HuH-7.5 (cell line): ENCODE measurements around the gene ZNF17.

ENCODE experiments used
- DNase-seq: peaks from one replicate; pipeline ENCODE4 v3.0.0; 2011; ENCODE audit warnings: low spot score

ZNF17 gene

GRCh38 chr19:57434386-57435061, 23.6 kb downstream of the ZNF17 start:
- no peak for DNase-seq

DNA sequence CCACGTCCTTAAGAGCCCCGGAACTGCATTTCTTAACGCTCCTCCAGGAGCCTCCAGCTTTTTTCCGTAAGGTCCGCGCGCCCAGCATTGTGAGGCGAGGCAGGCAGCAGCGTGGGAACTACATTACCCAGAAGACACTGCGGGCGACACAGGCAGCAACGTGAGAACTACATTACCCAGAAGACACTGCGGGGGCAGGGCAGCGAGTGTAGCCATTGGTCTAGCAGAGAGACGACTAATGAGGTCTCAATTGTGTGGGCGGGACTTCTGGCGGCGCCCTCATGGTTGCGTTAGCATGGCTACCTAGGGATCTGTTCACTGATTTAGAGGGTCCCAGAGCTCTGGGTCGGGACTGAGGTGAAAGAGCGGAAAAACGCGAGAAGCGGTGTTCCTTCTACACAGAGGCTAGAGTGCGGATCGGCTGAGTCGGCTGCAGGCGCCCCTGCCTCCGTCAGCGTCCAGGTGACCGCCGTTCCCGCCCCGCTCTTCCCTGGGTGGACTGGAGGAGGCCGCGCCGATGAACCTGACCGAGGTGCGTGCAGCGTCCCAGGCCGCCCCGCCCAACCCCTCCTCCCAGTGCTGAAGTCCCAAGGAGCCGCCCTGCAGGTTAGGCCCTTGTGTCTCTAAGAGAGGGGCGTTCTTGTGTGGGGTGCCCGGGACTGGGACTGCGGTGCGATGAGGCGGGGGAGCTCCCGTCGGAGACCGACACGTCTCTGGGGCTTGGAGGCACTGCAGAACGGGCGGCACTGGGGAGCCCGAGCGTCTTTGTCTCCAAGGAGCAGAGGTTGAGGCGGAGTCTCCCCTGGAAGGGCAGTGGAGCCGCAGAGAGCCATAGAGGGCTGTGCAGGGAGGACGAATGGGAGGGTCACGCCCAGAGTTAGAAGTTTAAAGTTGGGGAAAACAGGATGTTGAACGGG, 24.4 kb downstream of the ZNF17 start, which contains the start of gene ZNF749:
Gene ZNF749 (plus strand): TSS at position 264 of the 917 bp plus-strand sequence. CDS start 254 bp downstream, at position 518.
- peak; percentile 89 for DNase-seq

DNA sequence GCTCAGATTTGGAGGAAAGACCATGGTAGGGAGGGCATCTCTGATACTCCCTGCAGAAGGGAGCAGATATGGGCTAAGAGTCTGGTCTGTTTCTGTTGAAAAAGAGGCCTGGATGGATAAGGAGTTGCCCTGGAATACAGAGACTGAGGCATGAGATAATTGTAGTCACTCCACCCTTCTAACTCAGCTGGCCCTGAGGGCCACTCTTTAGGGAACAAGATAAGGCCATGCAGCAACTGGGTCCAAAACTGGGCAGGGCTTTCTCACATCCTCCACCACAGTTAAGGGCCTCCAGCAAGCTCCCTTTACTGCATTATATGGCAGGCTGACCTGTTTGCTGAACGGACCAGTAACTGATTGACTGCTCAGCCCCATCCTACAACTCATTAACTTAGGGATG, 25.5 kb downstream of the ZNF17 start:
- no peak for DNase-seq

- DNase-seq: no peak
Observed at GRCh38 chr19:57437931-57438330, 27.0 kb downstream of the ZNF17 start.

DNA sequence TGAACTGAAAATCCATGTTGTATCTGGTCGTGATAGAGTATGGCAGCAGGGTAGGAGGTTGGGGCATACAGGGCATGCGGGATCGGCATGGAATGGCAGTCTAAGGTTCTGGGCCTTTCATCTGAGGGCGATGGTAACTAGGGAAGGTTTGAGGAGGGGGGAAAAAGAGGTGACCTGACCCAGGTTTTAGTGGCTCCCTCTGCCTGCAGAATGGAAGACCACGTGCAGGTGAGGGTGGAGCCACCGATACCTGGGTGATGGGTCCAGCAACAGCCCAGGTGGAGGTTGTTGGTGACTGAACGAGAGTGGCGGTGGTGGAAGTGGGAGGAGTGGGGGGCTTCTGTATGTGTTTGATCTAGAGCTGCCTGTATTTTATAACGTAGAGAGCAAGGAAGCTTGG, 28.0 kb downstream of the ZNF17 start:
- DNase-seq: no peak

DNA sequence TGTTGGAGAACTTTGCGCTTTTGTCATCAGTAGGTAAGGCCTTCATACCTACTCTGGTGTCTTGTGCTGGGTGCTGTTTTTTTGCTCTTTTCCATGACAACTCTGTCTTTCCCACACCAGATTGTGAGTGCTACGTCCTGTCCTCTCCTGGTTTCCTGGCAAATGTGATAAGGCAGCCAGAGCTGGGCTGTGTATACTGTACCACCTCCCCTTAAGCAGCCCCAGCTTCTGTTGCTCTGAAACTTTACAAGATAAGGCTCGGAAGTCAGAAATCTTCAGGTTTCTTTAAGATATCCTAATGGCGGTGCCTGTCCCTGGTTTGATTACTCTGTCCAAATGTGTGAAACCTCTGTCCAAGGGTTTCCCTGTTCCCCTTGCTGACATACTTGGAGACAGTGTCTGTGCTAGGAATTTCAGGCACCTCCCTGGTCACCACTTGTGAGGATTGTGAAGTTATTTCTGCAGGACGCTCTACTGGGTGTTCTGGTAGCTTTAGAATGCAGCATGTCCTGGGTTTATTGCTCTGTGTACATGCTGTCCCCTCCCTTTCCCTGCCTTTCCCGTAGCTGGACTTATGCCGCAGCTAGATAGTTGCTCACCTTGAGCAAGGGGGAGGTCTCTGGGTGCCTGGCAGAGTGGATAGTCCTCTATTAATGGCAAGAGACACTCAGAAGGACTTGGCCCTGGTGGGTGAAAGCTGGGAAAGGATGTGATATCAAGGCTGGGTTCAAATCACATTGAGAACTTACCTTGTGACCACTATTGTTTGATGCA, 31.2 kb downstream of the ZNF17 start:
- DNase-seq: no peak

DNA sequence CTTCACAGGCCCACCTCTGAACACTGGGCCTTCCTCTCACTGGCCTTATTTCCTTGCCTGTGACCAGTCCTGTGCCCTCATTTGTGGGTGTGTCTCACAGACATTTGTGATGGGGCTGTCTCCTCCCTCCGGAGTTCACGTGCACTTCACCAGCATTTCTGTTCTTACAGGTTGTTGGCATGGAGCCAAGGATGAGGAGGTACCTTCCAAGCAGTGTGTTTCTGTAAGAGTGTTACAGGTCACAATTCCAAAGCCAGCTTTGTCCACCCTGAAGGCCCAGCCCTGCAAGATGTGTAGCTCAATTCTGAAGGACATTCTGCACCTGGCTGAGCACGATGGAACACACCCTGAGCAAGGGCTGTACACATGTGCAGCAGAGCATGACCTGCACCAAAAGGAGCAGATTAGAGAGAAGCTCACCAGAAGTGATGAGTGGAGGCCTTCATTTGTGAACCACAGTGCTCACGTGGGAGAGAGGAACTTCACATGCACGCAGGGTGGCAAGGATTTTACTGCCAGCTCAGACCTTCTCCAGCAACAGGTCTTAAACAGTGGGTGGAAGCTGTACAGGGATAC, 32.2 kb downstream of the ZNF17 start:
- no peak for DNase-seq

- DNase-seq: no peak
Observed at GRCh38 chr19:57452307-57452706, 41.3 kb downstream of the ZNF17 start.

DNA sequence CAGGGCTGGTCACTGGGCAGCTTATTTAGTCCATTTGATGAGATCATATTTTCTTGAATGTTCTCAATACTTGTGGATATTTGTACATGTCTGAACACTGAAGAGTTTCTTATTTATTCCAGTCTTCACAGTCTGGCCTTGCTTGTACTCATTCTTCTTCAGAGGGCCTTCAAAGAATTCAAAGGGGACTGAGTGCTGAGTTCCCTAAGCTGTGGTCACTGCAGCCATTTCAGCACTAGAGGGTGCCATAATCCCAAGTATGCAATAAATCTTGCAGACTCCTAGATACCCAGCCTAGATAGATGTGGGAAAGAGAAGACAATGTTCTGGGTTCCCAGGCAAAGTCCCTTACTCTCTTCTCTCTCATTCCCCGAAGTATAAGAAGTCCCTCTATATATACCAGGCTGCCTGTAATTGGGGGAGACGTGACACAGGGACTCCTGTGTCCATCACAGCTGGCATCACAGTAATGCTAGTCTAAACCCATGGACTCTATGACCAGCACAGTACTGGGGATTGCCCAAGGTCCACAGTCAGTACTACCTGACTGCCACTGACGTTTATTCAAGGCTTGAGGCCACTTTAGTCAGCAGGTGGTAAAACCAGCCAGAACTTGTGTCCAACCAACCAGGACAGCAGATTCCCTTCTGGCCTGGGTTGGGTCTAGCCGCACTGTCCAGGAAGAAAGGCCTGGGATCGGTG, 54.9 kb downstream of the ZNF17 start:
- no peak for DNase-seq

GRCh38 chr19:57466489-57466888, 55.5 kb downstream of the ZNF17 start:
- DNase-seq: no peak
